Rectal smooth muscle tissue (tissue), 1 donor: Measurements from ENCODE around the gene APBB2.

Experiments used
- H3K27ac ChIP-seq: one replicate; pipeline ENCODE4 v1.7.0; 2013; ENCODE audit warnings: low read depth, low read length, inconsistent platforms
- H3K27me3 ChIP-seq: one replicate; pipeline ENCODE4 v1.7.0; 2013; ENCODE audit warnings: low read length; ENCODE audit not compliant: control insufficient read depth, insufficient read depth
- H3K36me3 ChIP-seq: one replicate; pipeline ENCODE4 v1.7.0; 2013; ENCODE audit warnings: low read length; ENCODE audit not compliant: control insufficient read depth, insufficient read depth
- H3K4me1 ChIP-seq: one replicate; pipeline ENCODE4 v1.7.0; 2013; ENCODE audit warnings: low read length; ENCODE audit not compliant: control insufficient read depth, insufficient read depth
- H3K4me3 ChIP-seq: one replicate; pipeline ENCODE4 v1.7.0; 2013; ENCODE audit warnings: low read length
- H3K9ac ChIP-seq: one replicate; pipeline ENCODE4 v1.7.0; 2013; ENCODE audit warnings: low read length

Gene APBB2

GRCh38 chr4:41213625-41214135, 662 bp downstream of the APBB2 start:
- Histone ChIP-seq H3K27ac (peak overlapping the region; percentile 74), H3K36me3 (no peaks in the 10 kb centered on the region), H3K4me3 (peak overlapping the region; percentile 89), H3K9ac (peak overlapping the region; percentile 56), H3K4me1 (peaks cover 3% of the 10 kb centered on the region), H3K27me3 (no peaks in the 10 kb centered on the region)

DNA sequence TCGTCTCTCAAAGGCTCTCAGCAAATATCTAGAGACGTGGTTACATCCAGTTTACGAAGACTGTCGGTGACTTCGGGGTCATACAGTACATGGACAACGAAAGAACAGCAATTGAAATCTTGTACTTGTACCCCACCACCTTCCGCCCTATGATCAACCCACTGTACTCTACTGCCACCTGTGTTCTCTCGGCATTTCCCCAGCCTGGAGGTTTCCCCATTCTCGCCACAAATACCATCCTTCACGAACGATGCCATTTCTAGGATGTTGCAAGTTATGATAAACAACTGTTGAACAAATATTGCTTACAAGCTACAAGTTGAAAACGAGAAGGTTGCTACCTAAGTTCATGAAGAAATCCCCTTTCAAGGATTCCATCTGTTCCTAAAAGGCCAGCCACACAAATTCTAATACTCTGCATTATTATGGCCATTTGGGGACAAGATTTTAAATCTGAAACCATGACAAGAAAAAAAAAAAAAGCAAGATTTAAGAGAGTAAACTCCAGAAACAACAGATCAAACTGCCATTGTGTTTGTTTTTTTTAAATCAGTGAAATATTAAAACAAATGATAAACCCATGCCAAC, 1.6 kb downstream of the APBB2 start:
- no peak overlapping the region for H3K27ac ChIP-seq
- peaks cover 3% of the 10 kb centered on the region for H3K4me1 ChIP-seq
- H3K27me3 ChIP-seq, result no peaks in the 10 kb centered on the region
- no peak overlapping the region for H3K9ac ChIP-seq
- no peaks in the 10 kb centered on the region for H3K36me3 ChIP-seq
- peak overlapping the region; percentile 89 for H3K4me3 ChIP-seq

DNA sequence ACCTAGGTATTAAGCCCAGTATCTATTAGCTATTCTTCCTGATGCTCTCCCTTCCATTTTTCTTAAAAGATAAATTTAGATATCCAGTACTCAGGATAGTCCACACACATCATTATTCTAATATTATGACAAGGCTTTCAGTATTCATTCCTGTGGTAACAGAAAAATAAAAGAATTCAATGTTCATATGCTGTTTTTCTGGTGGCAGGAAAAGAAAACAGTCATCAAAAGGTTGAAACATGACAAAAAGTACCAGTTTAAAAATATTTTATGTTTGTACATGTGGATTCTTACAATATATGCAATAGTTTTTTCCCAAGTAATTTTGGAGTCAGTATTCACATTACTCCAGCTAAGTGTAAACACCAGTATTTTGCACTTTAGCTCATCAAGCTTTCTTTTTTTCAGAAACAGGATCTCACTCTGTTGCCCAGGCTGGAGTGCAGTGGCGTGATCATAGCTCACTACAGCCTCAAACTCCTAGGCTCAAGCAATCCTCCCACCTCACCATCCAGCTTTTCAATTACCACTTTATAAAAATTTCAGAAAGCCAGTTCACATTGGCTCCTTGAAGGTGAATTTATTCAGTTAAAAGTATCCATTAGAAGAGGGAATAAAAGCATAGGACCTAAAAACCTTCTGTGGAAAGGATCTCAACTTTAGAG, 2.3 kb downstream of the APBB2 start:
- H3K36me3 ChIP-seq, result no peaks in the 10 kb centered on the region
- H3K27me3 ChIP-seq, result no peaks in the 10 kb centered on the region
- H3K27ac ChIP-seq, result no peak overlapping the region
- H3K9ac ChIP-seq, result no peak overlapping the region
- peaks cover 3% of the 10 kb centered on the region for H3K4me1 ChIP-seq
- H3K4me3 ChIP-seq, result peak overlapping the region; percentile 89

GRCh38 chr4:41209901-41210300, 4.4 kb downstream of the APBB2 start:
- H3K36me3 ChIP-seq, result no peaks in the 10 kb centered on the region
- H3K27ac ChIP-seq, result no peak overlapping the region
- no peak overlapping the region for H3K4me3 ChIP-seq
- no peaks in the 10 kb centered on the region for H3K27me3 ChIP-seq
- H3K9ac ChIP-seq, result no peak overlapping the region
- peaks cover 4% of the 10 kb centered on the region for H3K4me1 ChIP-seq

- no peak overlapping the region for H3K4me3 ChIP-seq
- H3K36me3 ChIP-seq, result no peaks in the 10 kb centered on the region
- H3K27ac ChIP-seq, result no peak overlapping the region
- H3K27me3 ChIP-seq, result no peaks in the 10 kb centered on the region
- H3K9ac ChIP-seq, result no peak overlapping the region
- peaks cover 11% of the 10 kb centered on the region for H3K4me1 ChIP-seq
Observed at GRCh38 chr4:41209187-41209586, 5.2 kb downstream of the APBB2 start.

- no peaks in the 10 kb centered on the region for H3K36me3 ChIP-seq
Observed at GRCh38 chr4:41207291-41207831, 7.0 kb downstream of the APBB2 start.

DNA sequence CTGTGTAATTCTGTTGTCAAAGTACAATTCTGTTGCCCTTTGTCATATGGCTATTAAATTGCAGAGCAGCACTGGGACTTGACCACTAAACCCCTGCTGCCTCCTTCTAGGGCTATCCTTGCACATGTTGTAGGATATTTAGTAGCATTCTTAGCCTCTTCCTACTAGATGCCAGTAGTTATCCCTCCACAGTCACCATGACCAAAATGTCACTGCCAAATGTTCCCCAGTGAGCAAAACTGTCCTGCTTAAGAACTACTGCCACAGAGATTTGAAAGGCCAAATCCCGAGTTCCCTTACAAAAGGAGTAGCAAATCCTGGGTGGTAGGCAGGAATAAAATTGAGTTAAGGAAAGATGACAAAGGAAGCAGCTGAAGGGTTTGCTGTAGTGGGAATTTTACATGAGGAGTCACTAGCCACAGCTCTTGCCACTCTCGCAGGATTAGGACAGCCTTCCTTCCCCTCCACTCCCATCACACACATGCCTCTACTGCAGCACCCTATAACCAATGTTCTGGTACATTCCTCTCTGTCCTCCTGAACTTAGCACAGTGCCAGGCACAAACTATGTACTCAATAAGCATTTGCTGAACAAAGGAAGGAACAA, 8.4 kb downstream of the APBB2 start:
- H3K9ac ChIP-seq, result no peak overlapping the region
- H3K36me3 ChIP-seq, result no peaks in the 10 kb centered on the region
- H3K4me1 ChIP-seq, result peaks cover 8% of the 10 kb centered on the region
- H3K4me3 ChIP-seq, result no peak overlapping the region
- H3K27me3 ChIP-seq, result no peaks in the 10 kb centered on the region
- no peak overlapping the region for H3K27ac ChIP-seq

More at GRCh38 chr4:41207291-41207831, 7.0 kb downstream of the APBB2 start:
- Histone ChIP-seq H3K4me1 (peaks cover 8% of the 10 kb centered on the region), H3K4me3 (no peak overlapping the region), H3K27ac (no peak overlapping the region), H3K9ac (no peak overlapping the region), H3K27me3 (no peaks in the 10 kb centered on the region)

GRCh38 chr4:41205130-41205529, 9.2 kb downstream of the APBB2 start:
- Histone ChIP-seq H3K27me3 (no peaks in the 10 kb centered on the region), H3K9ac (no peak overlapping the region), H3K27ac (no peak overlapping the region), H3K4me1 (peaks cover 8% of the 10 kb centered on the region), H3K36me3 (no peaks in the 10 kb centered on the region), H3K4me3 (no peak overlapping the region)

- H3K4me1 ChIP-seq, result peaks cover 8% of the 10 kb centered on the region
- no peak overlapping the region for H3K4me3 ChIP-seq
- H3K27me3 ChIP-seq, result no peaks in the 10 kb centered on the region
- H3K27ac ChIP-seq, result no peak overlapping the region
- no peaks in the 10 kb centered on the region for H3K36me3 ChIP-seq
- no peak overlapping the region for H3K9ac ChIP-seq
Observed at GRCh38 chr4:41204400-41204978, 9.9 kb downstream of the APBB2 start.

- Histone ChIP-seq H3K4me3 (no peak overlapping the region), H3K27ac (no peak overlapping the region), H3K36me3 (no peaks in the 10 kb centered on the region), H3K27me3 (no peaks in the 10 kb centered on the region), H3K9ac (no peak overlapping the region), H3K4me1 (peaks cover 8% of the 10 kb centered on the region)
Observed at GRCh38 chr4:41203841-41204240, 10.5 kb downstream of the APBB2 start.

- H3K36me3 ChIP-seq, result no peaks in the 10 kb centered on the region
- no peak overlapping the region for H3K4me3 ChIP-seq
- no peak overlapping the region for H3K27ac ChIP-seq
- peaks cover 8% of the 10 kb centered on the region for H3K4me1 ChIP-seq
- no peaks in the 10 kb centered on the region for H3K27me3 ChIP-seq
- peak overlapping the region; percentile 4 for H3K9ac ChIP-seq
Observed at GRCh38 chr4:41202820-41203568, 11.3 kb downstream of the APBB2 start.

GRCh38 chr4:41202356-41202755, 12.0 kb downstream of the APBB2 start:
- no peak overlapping the region for H3K4me3 ChIP-seq
- H3K27me3 ChIP-seq, result no peaks in the 10 kb centered on the region
- H3K27ac ChIP-seq, result no peak overlapping the region
- no peaks in the 10 kb centered on the region for H3K36me3 ChIP-seq
- peaks cover 8% of the 10 kb centered on the region for H3K4me1 ChIP-seq
- no peak overlapping the region for H3K9ac ChIP-seq
